Keratinocyte (primary cell): ENCODE data around the gene UBR3.

Experiments used
- CTCF ChIP-seq, 3 experiments: IDR thresholded peaks in 1 of 3; conservative IDR thresholded peaks in 1 of 3; optimal IDR thresholded peaks in 1 of 3; 2 replicates in 2 of 3; 3 replicates in 1 of 3; pipeline versions ENCODE3 to v1.5.1; 2011; ENCODE audit warnings: low read length in 3 of 3, mild to moderate bottlenecking in 3 of 3, moderate library complexity in 2 of 3, control low read depth in 1 of 3, inconsistent platforms in 1 of 3; ENCODE audit not compliant: insufficient read depth in 2 of 3; ENCODE audit errors: extremely low read depth in 1 of 3
- EZH2 ChIP-seq: IDR thresholded peaks from one replicate; pipeline ENCODE4 v1.6.1; 2012; ENCODE audit warnings: inconsistent platforms, mild to moderate bottlenecking, low read length, moderate library complexity

DNA sequence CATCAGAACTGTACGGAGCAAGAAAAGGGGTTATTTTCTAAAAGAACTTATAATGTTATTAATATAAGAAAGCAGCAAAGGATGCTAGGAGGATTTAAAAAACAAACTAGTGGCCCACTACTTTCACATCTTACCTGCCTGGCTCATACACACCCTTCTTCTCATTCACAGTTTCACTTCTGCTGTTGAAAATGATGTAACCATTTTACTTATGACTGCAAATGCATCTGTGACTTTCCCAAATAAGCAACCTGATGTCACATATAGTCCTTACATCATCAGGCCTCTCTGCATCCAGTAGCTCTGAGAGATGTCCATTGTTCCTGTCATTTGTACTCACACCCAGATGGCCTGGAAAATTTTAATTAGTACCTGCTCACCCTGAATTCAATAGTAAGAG, 248.9 kb downstream of the UBR3 start:
- no peak for TF ChIP-seq CTCF (optimal IDR thresholded peaks at IDR 0.05 in 1 of 3, IDR thresholded peaks at IDR 0.05 in 1 of 3, conservative IDR thresholded peaks at IDR 0.05 in 1 of 3; ENCODE audit: extremely low read depth in 1 of 3, insufficient read depth in 2 of 3, low read length in 3 of 3)
- TF ChIP-seq EZH2, result no peak
